ENCODE measurements around the gene ACBD4.

DNA sequence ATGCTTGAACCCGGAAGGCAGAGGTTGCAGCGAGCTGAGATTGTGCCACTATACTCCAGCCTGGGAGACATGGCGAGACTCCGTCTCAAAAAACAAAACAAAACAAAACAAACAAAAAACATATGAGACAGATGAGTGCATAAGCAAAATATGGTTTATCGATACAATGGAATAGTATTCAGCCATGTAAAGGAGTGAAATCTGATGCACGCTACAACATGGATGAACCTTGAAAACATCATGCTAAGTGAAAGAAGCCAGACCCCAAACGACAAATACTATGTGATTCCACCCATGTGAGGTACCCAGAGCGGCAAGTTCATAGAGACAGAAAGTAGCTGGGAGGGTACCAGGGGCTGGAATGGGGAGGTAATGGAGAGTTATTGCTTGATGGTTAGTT is 10.0 kb upstream of the ACBD4 start:
- TF ChIP-seq POLR2A (IDR thresholded peaks at IDR 0.05), result no peak
- TF ChIP-seq, protein P1, sequence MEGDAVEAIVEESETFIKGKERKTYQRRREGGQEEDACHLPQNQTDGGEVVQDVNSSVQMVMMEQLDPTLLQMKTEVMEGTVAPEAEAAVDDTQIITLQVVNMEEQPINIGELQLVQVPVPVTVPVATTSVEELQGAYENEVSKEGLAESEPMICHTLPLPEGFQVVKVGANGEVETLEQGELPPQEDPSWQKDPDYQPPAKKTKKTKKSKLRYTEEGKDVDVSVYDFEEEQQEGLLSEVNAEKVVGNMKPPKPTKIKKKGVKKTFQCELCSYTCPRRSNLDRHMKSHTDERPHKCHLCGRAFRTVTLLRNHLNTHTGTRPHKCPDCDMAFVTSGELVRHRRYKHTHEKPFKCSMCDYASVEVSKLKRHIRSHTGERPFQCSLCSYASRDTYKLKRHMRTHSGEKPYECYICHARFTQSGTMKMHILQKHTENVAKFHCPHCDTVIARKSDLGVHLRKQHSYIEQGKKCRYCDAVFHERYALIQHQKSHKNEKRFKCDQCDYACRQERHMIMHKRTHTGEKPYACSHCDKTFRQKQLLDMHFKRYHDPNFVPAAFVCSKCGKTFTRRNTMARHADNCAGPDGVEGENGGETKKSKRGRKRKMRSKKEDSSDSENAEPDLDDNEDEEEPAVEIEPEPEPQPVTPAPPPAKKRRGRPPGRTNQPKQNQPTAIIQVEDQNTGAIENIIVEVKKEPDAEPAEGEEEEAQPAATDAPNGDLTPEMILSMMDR (IDR thresholded peaks at IDR 0.05), result no peak
